AG10803 (cell line): ENCODE measurements around the gene CD9.
A peak's percentile ranks its signal among the peaks of the same experiment; 100 is the strongest.

ENCODE experiments used
- DNase-seq: peaks from one replicate; pipeline ENCODE4 v3.0.0; 2010; ENCODE audit warnings: low read depth
- H3K4me3 ChIP-seq: 2 replicates; pipeline ENCODE4 v1.5.1; 2011; ENCODE audit warnings: mild to moderate bottlenecking, low read length, control low read depth
- TF ChIP-seq, protein P1 (sequence below): conservative IDR thresholded peaks from 2 replicates; pipeline ENCODE4 v1.5.1; 2011; ENCODE audit warnings: mild to moderate bottlenecking, low read length, control low read depth, inconsistent platforms

The CD9 gene

DNA sequence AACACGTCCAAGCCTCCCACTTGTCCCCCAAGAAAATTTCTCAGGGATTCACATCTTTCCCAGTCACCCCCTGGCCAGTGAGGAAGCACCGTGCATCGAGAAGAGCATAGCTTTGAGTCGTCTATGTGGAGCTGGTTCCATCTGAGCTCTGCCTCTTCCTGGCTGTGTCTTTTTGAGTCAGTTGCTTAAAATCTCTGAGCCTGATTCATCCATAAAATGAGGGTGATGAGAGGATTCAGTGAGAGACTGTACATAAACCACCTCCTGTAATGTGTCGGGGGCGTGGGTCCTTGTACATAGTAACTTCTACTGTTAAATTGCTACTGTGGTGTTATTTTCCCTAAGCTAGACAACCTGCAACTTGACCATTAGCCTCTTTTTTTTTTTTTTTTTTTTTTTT, 13.8 kb downstream of the CD9 start:
- H3K4me3 ChIP-seq = no peak overlapping the region
- DNase-seq = no peak
- TF ChIP-seq, protein P1, sequence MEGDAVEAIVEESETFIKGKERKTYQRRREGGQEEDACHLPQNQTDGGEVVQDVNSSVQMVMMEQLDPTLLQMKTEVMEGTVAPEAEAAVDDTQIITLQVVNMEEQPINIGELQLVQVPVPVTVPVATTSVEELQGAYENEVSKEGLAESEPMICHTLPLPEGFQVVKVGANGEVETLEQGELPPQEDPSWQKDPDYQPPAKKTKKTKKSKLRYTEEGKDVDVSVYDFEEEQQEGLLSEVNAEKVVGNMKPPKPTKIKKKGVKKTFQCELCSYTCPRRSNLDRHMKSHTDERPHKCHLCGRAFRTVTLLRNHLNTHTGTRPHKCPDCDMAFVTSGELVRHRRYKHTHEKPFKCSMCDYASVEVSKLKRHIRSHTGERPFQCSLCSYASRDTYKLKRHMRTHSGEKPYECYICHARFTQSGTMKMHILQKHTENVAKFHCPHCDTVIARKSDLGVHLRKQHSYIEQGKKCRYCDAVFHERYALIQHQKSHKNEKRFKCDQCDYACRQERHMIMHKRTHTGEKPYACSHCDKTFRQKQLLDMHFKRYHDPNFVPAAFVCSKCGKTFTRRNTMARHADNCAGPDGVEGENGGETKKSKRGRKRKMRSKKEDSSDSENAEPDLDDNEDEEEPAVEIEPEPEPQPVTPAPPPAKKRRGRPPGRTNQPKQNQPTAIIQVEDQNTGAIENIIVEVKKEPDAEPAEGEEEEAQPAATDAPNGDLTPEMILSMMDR = no peak

DNA sequence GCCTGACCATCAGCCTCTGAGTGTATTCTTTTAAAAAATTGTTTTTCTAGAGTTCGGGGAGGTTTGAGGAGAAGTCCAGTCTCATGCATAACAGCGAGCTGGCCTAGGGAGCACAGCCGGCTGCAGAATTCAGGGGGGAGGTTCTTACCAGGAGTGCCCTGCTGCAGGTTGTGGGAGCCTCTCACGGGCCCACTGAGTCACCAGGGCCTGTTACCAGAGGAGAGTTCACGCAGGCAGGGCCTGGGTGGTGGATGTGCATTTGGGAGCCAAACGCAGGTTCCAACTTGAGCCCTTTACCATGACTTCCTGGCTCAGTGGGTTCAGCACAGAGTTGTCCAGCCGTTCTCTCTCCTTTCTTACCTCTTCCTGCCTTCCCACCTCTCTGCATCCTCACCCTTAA, 14.4 kb downstream of the CD9 start:
- no peak for DNase-seq
- TF ChIP-seq, protein P1 = no peak
- H3K4me3 ChIP-seq = no peak overlapping the region

DNA sequence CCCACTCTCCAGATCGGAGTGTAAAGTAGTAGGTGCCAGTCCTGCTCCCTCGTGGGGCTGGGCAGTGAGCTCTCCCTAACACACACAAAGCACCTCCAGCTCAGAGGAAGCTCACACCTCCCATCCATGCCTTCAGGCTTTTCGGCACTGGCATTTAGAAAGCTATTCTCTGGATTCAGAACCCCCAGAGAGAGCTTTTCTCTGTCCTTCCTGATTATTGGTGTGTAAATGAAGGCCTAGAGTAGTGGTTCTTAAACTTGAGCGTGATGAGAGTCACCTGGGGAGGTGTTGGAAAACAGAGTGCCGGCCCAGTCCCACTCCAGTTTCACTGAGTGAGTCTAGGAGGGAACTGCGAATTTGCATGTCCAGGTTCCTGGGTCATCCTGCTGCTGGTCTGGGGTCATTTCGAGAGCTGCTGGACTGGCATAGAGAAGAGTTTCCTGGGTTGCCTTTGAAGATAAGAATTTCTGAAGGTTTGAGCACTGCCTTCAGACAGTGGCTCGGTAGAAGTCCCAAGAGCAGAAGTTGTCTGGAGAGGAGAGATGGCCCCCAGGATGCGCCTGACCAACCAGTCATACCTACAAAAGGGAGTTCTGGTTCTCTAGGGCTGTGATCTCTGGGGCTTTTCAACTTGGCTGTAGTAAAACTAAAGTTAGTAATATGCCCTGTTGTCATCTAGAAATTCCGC, 15.1 kb downstream of the CD9 start:
- TF ChIP-seq, protein P1 = no peak
- no peak overlapping the region for H3K4me3 ChIP-seq
- DNase-seq = no peak

DNA sequence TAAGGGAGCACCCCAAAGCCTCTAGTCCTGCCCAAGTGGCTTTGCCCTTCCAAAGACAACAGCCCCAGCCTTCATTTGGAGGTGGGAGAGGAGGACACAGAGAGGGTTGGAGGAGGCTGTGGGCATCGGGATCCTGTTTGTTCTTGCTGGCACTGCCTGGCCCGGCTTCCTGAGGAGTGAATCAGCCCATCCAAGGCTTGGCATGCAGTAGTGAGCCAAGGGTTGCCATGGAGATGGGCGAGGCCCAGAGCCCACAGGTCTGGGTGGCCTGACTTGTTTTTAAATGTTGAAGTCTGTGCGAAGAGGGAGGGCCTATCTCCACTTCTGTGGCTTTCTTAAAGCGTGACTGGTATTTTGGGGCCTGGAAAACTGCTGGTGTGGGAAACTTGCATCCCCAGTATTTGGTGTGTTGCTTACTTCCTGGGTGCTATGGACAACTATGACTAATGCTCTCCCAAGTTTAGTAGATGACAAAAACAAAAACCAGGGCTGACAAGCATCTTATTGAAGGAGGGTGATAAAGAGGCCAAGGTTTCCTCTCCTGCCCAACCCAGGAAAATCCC, 15.8 kb downstream of the CD9 start:
- TF ChIP-seq, protein P1 = no peak
- DNase-seq = peak; percentile 97
- no peak overlapping the region for H3K4me3 ChIP-seq

DNA sequence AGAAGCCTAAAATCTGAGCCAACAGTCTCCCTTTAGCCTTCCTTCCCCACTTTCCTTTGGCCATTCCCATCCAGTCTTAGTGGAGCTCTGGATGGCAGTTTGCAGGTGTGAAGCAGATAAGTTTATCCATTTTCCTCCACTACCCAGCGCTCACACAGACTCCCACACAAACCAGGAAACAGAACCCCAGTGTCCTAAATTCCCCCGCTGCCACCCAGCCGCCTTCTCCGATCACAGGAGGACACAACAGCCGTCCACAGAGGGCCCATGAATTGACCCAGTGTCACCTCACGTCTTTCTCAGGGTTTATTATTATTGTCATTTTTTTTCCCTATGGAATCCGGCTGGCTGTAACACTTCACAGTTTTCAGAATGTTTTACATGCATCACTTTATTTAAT, 16.4 kb downstream of the CD9 start:
- TF ChIP-seq, protein P1 = no peak
- H3K4me3 ChIP-seq = no peak overlapping the region
- no peak for DNase-seq

DNA sequence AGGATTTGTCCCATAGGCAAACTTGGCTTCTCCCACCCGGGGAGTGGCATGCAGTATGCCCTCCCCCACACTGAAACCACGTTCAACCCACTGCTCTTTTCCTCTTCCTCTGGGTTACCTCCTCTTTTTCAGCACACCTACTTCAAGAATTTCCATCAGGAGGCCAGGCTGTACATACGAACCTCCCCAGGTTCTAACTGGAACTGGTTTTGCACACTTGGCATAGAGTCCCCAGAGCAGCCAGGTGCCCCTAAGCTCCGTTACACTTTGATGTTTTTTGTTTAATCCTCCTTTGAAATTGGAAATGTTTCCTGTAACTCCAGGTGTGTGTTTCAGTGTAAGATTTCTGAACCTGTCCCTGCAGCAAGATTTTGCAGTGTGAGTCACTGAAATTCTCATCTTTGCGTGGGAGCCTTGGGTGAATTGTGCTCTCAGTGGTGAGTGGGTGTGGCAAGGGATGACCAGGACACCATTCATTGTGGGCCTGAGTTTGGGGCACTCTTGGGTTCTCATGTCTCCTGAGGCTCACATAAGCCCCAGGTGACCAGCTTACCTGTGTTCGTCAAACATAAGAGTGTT, 18.2 kb downstream of the CD9 start:
- H3K4me3 ChIP-seq = no peak overlapping the region
- no peak for DNase-seq
- TF ChIP-seq, protein P1 = no peak

DNA sequence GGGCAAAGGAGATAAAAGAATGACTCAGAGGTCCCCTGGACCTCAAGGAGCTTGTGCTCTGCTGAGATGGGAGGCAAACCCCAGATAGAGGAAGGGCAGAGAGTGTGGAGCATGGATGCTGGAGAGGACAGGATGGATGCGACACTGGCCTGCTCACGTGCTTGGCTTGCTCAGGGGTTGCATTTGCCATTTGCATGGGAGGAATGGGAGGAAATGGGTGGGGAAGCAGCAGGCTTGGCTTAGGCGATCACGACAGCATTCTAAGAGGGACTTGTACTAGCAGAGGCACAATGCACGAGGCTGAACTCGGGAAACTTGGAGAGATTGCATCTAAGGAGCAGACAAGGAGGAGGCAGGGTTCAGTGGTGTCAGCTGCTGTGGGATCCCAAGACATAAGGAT, 19.8 kb downstream of the CD9 start:
- H3K4me3 ChIP-seq = no peak overlapping the region
- no peak for DNase-seq
- TF ChIP-seq, protein P1 = no peak
